GM03348 (cell line): ENCODE data around the gene IRF9.

Experiments
- DNase-seq: peaks from one replicate; pipeline ENCODE4 v3.0.0; 2012; ENCODE audit warnings: low spot score

IRF9 gene

GRCh38 chr14:24178399-24179178, 17.5 kb downstream of the IRF9 start:
- DNase-seq, result no peak

DNA sequence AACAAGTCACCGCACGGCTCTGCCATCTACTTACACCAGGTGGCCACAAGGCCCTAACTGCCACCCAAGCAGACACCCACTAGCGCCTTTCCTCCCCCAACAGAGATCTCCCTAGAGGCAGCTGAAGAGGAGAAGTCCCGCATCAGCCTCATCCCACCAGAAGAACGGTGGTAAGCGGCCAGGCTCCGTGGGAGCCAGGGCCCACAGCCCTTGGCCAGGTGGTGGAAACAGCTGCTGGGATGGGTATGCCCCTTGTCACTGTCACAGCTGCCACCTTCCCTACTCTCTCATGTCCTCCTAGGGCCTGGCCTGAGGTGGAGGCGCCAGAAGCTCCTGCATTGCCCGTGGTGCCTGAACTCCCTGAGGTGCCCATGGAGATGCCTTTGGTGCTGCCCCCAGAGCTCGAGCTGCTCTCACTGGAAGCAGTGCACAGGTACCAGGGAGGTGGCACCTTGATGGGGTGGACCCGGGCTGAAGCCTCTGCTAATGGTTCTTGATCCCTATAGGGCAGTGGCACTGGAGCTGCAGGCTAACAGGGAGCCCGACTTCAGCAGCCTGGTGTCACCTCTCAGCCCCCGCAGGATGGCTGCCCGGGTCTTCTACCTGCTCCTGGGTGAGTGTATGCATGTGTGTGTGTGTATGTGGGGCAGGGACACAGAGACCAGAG, 18.4 kb downstream of the IRF9 start:
- DNase-seq, result no peak

DNA sequence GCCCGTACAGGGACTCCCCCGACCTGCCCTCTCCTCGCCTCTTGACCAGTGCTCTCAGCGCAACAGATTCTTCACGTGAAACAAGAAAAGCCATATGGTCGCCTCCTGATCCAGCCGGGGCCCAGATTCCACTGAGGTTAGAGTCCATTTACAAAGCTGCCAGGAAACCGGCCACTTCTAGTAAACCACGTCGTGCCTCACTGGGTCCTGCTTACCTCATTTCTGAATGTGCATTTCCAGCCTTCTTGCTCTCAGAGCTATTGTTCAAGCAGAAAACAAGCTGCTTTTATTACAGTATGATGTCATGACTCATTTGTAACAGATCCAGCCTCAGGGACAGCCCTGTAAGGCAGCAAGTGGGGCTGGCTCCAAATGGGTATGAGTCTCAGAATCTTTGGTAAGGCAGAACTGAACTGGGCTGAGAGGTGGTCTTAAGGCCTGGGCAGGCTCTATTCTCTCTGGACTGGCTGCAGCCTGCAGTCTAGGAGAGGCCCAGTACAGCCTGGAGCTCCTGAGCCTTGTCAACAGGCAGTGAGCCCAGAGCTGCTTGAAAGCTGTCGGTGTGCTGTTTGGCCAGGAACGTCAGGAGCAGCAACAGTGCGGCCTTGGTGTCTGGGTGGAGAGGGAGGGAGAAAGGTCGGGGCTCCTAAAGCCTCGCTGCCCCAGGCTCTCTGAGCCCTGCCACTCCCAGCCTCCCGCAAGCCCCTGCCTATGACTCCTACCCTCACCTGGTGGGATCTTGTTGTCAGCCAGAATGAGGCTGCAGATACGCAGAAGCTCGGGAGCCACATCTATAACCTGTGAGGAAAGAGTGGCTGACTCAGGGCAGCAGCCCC, 19.1 kb downstream of the IRF9 start:
- peak; percentile 65 for DNase-seq

- DNase-seq, result no peak
Observed at GRCh38 chr14:24181371-24182077, 20.5 kb downstream of the IRF9 start.

- no peak for DNase-seq
Observed at GRCh38 chr14:24182110-24182882, 21.2 kb downstream of the IRF9 start.

- DNase-seq, result no peak
Observed at GRCh38 chr14:24183014-24183481, 22.0 kb downstream of the IRF9 start.

GRCh38 chr14:24184104-24184970, 23.3 kb downstream of the IRF9 start:
- no peak for DNase-seq

DNA sequence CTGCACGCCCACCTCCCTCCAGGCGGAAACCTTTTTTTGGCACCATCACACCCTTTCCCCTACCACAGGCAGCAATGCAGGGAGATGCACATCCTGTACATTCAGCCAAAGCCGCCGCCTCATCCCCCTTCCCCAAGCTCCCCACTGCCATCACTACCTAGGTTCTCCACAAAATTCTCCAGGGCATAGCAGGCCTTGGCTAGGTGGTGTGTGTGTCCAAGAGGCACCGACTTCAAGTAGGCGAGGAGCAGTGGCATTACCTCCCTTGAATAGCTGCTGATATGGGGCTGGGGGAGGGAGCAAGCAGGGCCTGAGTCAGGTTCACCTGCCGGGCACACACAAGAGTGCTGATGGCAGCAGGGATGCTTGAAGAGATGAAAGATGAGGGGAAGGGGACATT, 24.0 kb downstream of the IRF9 start:
- DNase-seq, result no peak

- DNase-seq, result no peak
Observed at GRCh38 chr14:24185741-24186140, 24.7 kb downstream of the IRF9 start.

- no peak for DNase-seq
Observed at GRCh38 chr14:24186831-24187538, 25.9 kb downstream of the IRF9 start.

- DNase-seq, result no peak
Observed at GRCh38 chr14:24187539-24187915, 26.5 kb downstream of the IRF9 start.

DNA sequence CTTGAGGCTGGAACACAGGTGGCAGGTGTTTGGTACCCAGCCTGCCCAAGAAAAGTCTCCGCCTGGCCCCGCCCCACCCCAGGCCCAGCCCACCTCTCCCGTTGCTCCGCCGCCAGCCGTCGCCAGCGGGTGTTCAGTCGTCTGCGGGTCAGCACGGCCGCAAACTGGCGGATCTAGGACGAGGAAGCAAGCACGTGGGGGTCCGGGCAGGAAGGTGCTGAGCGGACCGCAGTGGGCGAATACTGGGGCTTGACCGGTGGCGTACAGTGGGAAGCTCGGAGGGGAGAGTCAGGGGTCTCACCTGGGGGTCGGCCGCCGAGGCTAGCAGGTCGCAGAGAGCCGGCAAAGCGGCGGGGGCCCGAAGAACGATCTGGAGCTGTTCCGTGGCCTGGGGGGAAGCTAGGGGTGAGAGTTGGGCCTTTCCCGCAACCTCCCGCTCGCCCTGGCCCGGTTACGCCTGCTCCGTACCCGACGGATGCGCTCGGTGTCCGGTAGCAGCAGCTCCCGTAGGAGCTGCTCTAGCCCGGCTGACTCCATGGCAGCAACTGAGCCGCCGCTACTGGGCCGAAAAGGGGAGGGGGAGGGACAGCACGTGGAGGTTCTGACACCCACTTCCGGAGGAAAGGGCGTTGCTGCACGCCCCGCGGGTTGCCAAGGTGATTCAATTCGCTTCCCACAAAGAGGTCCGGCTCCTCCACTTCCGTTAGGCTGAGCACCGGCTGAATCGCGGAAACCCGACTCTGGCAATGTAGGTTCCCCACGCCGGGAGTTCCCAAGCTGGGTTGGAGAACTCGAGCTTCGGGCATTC, 27.4 kb downstream of the IRF9 start, which contains the start of gene IPO4:
Gene IPO4, minus strand, starts transcription at position 566 of the 808 bp plus-strand sequence. Its CDS starts 29 bp downstream, at position 537.
- peak; percentile 98 for DNase-seq

- no peak for DNase-seq
Observed at GRCh38 chr14:24189059-24189375, 28.0 kb downstream of the IRF9 start.

DNA sequence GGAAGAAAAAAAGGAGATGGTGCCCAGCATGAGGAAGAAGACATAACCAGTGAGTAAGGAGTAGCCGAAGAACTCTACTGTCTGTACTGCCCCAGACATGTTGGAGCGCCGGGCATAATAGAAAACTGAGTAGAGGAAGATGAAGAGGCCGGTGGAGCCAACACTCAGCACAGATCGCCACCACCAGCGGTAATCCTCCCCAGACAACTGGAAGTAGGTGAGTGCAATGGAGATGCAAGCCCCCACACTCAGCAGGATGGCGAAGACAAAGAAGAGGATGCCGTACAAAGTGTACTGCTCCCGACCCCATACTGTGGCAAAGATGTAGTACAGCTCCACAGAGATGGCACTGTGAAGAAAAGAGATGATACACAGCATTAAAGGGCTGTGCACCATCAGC, 28.4 kb downstream of the IRF9 start:
- DNase-seq, result no peak

DNA sequence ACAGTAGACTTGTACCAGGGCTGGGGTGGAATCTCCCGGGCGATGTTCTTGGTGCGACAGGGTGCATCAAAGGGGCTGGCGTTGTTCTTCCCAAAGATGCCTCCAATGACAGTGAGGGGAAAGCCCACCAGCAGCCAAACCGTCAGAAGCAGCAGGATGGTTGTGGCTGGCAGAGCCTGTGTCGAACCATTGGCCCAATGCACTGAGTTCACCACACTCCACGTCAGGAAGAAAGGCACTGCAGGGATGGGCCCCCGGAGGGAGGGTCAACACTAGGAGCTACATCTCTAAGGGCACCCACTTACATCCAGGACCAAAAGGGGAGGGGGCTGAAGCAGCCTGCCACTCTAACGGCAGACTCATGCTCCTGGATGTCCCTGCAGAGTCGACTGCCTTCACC, 29.4 kb downstream of the IRF9 start:
- no peak for DNase-seq

GRCh38 chr14:24192933-24193332, 31.9 kb downstream of the IRF9 start:
- DNase-seq, result no peak

- DNase-seq, result no peak
Observed at GRCh38 chr14:24194186-24194872, 33.3 kb downstream of the IRF9 start.

GRCh38 chr14:24194873-24195185, 33.8 kb downstream of the IRF9 start:
- no peak for DNase-seq
